HG03175 (cell line): Measurements from ENCODE around the gene OR2B2.

Experiments used
- ATAC-seq: cut with Tn5 transposase; IDR thresholded peaks from one replicate; pipeline ENCODE4 v1.9.1; 2021; ENCODE audit warnings: mild to moderate bottlenecking, moderate library complexity; ENCODE audit not compliant: unreplicated experiment

OR2B2 gene

DNA sequence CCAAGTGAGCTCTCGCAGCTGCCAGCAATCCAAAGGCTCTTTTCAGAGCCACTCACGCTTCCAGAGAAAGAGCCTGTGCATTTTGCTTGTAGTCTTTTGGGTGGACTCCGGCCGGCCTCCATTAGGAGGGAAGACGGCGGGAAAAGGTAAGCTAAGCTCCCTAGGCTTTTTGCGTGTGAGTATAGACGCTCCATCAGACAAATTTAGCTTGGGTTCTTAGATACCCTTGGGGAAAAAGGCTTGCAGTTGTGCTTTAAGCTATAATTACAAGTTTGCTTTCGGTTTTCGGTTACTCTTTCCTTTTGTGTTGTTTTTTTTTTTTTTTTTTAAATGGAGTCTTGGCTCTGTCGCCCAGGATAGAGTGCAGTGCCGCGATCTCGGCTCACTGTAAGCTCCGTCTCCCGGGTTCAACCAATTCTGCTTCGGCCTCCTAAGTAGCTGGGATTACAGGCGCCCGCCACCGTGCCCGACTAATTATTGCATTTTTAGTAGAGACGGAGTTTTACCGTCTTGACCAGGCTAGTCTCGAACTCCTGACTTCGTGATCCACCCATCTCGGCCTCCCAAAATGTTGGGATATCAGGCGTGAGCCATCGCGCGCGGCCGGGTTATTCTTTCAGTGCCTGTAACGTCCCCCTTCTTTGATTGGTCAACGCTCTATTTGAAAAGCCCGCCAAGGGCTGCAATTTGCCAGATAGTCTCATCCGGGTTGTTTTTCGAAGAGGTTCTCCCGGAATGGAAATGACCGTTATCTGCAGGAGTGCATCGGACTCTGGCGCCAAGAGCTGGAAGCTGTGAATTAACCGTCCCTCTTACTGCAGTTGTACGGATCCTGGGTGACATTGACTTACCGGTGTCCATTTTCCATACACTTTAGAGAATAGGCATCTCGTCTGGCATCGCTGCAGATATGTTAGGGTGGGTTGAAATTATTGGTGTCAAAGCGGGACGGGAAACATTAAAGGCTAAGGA lies 18.1 kb downstream of the OR2B2 start:
- no peak for ATAC-seq

DNA sequence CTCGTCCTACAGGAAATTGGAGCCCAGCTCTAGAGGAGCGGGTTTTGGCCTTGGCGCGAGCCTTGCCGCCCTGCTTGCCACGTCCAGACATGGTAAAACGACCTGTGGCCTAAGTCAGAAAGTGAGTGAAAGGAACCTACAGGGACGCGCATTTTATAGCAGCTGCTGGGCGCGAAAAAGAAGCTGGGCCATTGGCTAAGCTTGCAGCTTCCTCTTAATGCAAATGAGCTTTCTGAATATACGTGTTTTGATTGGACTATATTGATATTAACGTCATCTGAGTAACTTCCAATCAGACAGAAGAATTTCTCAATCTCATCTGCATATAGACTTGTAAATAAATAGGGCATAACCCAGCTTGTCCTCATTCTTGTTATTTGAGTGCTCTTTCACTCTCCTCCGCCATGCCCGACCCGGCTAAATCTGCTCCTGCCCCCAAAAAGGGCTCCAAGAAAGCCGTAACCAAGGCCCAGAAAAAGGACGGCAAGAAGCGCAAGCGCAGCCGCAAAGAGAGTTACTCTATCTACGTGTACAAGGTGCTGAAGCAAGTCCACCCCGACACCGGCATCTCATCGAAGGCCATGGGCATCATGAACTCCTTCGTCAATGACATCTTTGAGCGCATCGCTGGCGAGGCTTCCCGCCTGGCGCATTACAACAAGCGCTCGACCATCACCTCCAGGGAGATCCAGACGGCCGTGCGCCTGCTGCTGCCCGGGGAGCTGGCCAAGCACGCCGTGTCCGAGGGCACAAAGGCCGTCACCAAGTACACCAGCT lies 18.9 kb downstream of the OR2B2 start:
- ATAC-seq: peak; percentile 51

DNA sequence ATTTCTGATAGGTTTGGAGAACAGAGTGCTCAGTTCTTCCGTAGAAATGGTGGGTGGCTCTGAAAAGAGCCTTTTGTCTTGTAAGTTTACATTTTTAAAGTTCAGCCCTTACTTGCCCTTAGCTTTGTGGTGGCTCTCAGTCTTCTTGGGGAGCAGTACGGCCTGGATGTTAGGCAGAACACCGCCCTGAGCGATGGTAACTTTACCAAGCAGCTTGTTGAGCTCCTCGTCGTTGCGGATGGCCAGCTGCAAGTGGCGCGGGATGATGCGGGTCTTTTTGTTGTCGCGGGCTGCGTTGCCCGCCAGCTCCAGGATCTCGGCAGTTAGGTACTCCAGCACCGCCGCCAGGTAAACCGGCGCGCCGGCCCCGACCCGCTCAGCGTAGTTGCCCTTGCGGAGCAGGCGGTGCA lies 19.5 kb downstream of the OR2B2 start:
- ATAC-seq: no peak

DNA sequence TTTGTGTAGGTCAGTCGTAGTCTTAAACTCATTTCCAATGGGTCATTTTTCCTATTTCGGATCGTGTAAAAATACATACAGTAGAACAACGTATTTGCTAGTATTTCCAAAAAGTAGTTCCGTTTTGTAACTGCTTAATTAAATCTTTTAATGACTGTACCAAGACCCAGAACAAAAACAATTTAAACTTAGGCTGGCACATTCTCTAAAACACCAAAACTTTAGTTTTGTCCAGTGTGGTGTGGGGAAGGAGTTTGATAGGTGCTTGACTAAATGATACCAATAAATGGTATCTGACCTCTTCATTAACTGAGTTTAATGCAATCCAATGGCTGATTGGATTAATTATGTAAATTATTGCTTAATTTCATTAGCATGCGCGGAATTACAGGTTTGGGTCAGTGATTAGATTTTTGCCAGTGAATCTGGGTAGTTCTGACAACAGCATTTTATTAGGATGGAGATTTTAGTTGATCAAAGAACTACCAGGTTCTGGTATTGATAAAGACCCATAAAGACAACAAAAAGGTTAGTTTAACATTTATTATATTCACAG lies 20.8 kb downstream of the OR2B2 start:
- no peak for ATAC-seq

DNA sequence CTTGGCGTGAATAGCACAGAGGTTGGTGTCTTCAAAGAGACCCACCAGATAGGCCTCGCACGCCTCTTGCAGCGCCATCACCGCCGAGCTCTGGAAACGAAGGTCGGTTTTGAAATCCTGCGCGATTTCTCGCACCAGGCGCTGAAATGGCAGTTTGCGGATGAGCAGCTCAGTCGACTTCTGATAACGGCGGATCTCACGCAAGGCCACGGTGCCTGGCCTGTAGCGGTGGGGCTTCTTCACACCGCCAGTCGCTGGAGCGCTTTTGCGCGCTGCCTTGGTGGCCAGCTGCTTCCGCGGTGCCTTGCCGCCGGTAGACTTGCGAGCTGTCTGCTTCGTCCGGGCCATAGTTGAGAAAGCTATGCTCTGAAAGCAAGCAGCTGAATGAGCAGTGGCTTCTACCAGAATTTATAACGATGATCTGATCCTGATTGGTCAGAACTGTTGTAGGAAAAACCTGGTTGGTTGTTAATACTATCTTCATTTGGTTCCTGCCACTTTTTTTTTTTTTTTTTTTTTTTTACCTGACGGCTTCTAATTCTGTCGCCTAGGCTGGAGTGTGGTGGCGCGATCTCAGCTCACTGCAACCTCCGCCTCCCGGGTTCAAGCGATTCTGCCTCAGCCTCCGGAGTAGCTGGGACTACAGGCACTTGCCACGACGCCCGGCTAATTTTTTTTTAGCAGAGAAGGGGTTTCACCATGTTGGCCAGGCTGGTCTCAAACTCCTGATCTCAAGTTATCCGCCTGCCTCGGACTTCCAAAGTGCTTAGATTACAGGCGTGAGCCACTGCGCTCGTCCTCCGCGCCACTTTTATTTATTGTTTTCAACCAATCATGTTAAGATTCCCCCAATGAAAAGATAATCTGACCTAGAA lies 21.5 kb downstream of the OR2B2 start:
- ATAC-seq: peak; percentile 45

DNA sequence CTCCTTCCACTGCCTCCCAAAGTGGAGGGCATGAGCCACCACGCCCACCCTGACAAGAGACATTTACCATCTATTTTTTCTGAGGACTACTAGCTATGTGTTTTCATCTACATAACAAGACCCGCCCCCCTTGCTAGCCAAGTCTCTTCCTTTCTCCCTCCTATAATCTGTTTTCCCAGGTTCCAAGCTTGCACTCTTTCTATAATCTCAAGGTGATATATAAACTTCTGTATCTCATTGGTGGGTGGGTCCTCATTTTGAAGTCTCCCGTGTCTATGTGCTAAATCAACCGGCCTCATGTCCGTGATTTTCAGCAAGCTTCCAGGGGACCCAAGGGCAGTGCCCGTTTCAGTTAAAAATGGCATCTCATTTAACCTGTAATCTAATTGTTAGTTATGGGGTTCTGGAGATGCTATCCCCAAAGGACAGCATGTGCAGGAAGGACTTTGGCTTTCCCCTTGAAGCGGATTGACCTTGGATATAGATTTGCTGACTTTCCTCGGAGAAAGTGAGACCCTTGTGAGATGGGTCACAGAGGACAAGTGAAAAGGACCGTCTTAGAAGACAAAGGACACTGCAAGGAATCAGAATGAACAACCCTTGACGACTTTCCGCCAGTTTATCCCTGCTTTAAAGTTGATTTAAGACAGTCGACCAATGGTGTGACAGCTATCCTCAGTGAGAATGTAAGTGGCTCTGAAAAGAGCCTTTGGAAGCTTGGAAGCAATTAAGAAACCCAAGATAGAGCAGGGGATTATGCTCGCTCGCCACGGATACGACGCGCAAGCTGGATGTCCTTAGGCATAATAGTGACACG lies 22.4 kb downstream of the OR2B2 start:
- ATAC-seq: no peak

DNA sequence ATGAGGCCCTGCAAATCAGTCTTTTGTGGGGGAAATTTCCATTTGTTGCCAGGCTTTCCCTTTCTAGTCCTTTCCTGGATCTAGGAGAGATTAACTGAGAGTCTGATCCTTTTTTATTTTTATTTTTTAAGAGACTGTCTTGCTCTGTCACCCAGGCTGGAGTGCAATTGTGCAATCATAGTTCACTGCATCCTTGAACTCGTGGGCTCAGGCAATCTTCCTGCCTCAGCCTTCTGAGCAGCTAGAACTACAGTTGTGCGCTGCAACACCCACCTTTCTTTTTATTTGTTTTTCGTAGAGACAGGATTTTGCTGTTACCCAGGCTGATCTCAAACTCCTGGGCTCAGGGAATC lies 22.9 kb downstream of the OR2B2 start:
- ATAC-seq: no peak

DNA sequence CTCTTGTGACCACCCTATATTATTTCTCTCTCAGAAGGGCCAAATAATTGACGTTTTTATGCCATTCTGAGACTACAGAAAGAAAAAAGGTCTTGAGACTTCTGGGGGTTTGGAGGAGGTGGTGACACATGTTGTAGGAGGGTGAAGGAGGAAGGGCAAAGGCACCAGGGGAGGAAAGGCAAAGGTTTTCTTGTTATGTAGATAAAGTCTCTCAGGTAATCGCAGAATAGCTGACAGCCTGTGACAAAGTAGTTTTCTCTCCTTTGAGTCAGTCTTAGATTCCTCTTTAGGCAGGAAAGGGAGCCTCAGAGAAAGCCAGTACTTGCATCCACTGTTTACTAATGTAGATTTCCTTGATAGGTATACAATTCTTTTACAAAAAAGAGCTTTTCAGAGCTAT lies 23.6 kb downstream of the OR2B2 start:
- ATAC-seq: no peak

DNA sequence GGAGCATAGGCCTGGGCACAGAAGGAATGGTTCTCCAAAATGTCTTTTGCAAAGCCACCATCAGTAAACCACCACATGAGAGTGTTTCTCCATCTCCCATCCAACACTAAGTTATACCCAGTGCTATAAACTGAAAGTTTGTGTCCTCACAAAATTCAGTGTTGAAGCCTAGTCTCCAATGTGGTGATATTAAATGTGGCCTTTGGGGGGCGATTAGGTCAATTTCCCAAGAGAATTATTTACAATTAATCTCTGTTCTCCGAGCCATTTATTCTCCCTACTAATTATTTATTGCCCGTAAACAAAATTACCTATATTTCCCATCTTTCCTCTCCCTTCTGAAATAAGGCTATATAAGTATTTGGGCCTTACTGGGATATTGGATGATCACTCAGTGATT lies 26.1 kb downstream of the OR2B2 start:
- ATAC-seq: no peak

DNA sequence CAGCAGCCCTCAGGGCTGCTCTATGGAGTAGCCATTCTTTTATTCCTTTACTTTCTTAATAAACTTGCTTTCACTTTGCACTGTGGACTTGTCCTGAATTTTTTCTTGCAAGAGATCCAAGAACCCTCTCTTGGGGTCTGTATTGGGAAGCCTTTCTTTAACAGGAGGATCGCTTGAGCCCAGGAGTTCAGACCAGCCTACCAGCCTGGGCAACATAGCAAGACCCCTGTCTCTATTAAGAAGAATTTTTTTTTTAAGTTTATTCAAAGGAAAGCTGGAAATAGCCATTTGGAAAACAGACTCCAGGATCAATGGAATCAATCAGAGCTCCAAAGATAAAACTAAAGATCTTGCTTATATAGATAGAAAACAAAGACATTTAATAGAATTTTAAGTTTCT lies 29.1 kb downstream of the OR2B2 start:
- ATAC-seq: no peak

DNA sequence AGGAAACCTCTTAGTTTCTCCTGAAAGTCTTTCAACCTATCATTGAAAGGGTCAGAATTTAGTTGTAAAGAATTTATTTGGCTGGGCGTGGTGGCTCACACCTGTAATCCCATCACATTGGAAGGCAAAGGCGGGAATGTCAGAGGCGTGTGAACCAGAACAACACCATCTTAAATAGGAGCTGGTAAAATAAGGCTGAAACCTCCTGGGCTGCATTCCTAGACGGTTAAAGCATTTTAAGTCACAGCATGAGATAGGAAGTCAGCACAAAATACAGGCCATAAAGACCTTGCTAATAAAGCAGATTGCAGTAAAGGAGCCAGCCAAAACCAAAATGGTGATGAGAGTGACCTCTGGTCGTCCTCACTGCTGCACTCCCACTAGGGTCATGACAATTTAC lies 29.6 kb downstream of the OR2B2 start:
- ATAC-seq: no peak

DNA sequence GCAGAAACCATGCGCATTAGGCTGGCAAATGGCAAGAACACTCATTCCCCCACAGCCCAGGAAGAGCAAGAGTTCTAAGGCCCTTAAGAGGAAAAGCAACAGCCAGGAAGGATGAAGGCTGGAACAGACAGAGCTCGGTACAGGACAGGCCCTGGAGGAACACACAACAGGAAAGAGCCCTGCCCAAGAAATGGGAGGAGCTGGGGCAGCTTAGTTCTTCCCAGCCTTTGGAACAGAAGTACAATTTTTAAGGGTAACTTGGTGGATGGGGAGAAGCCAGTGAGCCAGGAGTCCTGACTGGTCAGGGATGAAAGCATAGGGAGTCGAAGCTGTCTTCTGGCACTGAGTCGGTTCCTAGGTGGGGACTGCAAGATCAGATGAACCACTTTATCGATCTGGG lies 32.4 kb downstream of the OR2B2 start:
- no peak for ATAC-seq

DNA sequence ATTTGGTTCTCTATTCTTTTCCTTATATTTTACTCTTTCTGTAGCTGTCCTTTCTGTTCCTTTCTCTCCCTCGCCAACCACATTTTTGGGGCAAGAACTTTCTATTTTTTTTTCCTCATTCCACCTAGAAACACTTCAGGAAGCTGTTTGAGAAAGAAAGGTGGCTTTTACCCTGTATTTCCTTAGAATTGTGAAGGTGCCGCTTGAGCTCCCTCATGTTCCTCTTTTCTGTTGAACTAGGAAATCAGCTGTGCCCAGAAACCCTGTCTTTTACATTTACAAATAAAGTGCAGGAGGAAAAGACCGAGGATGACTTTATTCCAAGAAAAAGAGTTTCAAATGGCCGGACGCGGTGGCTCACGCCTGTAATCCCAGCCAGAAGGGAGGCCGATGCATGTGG lies 38.2 kb downstream of the OR2B2 start:
- ATAC-seq: no peak

DNA sequence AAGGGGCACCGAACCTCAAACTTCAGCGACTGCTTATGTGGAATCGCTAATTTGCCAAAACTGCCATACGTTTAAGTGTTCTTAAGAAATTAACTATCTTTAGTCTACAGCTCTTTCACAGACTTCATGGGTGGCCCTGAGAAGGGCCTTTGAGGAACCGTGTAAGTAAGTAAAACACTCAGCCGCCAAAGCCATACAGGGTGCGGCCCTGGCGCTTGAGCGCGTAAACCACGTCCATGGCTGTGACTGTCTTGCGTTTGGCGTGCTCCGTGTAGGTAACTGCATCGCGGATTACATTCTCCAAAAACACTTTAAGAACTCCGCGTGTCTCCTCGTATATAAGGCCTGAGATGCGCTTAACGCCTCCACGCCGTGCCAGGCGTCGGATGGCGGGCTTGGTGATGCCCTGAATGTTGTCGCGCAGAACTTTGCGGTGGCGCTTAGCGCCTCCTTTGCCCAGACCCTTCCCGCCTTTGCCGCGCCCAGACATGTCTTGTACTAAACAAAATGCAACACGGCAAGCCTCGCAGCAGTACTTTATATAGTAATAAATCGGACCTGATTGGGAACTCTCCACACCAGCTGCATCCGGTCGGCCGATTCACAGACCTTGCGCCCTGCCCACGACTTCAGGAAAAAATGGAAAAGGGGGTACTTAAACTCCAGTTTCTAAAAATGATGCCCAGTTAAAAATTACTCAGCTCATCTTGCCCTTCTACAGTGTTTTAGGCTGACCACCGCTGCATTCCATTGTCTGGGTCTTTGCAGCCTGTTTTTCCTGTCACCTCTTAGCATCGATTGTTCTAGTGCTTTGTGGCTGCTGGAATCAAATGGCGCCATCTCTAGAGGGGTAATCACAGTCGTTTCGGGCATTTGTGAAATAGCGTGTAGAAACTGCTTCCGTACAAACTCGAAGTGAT lies 38.9 kb downstream of the OR2B2 start:
- ATAC-seq: peak; percentile 37

DNA sequence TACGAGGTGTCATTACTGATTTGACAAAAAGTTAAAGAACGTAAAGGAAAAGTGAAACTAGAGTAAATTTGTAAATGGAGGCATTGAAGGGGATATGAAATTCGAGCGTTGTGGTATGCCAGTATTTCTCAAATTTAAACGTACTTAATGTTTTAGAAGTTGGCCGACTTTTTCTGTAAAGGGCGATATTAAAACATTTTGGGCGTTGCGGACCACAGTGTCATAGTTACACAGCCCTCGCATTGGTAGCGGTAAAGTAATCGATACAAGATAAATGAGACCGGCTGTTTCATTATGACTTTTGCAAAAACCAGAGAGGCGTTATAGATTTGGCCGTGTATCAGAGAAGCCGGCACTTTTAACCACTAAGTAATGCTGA lies 39.6 kb downstream of the OR2B2 start:
- ATAC-seq: peak; percentile 28

DNA sequence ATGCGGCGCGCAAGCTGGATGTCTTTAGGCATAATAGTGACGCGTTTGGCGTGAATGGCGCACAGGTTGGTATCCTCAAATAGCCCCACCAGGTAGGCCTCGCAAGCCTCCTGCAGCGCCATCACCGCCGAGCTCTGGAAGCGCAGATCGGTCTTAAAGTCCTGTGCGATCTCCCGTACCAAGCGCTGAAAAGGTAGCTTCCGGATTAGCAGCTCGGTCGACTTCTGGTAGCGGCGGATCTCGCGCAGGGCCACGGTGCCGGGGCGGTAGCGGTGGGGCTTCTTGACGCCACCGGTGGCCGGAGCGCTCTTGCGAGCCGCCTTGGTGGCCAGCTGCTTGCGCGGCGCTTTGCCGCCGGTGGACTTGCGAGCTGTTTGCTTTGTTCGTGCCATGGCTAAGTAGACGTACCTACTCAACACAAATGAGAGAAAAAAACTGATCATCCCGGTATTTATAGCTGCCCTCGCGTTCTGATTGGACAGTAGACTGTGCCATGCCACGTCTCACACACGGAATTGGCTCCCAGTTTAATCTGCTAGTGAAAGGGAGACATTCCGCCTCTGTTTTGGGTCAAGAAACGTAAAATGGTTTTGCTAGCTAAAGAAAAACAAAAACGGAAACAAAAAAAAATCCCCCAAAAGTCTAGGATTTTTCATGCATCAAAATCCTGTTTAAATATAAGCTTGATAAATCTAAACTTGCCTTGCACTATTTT lies 40.1 kb downstream of the OR2B2 start:
- peak; percentile 55 for ATAC-seq

DNA sequence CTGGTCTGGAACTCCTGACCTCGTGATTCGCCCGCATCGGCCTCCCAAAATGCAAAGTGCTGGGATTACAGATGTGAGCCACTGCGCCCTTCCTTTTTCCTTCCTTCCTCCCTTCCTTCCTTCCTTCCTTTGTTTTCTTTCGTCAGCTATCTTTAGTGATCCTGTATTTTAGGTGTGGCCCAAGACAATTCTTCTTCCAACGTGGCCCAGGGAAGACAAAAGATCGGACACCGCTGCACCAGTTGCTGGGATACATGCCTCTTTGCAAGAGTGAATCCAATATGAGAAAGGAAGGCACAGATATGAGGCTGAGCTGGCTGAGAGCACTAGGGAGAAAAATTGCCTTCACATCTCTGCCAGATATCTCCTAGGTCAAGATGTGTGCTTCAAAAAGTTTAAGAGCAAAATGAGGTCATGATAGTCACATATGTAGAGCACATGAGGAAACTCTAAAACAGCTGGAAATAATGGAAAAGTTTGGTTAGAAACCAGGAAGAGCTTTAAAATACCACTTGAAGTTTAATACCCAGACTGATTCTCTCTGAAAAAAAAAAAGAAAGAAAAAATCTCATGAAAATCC lies 41.8 kb downstream of the OR2B2 start:
- ATAC-seq: no peak

DNA sequence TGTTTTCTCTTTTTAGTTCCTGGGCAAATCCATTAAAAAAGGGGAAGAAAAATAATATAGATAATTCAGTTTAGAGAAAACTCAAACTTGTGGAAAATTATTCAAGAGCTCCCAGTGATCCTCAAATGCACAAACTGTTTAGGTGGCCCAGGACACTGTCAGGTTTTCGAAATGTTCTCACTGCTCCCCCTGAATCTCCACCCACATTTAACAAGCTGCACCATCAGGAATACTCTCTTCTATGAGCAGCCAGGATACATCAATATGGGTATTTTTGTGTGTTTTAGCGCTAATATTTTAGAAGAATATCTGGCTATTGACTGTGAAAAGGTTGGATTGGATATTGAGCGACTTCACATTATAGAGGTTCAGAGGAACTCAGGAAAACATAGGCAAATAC lies 43.9 kb downstream of the OR2B2 start:
- no peak for ATAC-seq
